Measurements from ENCODE around the gene HTATIP2.

HTATIP2 gene

DNA sequence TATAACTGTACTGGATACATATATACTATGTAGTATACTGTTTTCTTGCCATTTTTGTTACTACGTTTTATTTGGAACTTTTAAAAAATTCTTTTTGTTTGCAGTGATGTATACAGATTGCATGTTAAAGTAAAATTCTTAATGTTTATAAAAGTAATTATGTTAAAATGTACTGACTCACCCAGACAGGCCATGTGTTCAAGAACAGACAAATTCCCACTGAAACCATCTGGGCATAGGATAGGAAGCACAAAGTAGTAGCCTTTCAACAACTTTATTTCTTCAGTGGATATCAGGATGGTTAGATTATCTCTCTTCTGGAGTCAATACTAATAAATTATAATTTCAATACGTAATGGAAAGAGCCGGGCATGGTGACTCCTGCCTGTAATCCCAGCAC lies 43.8 kb downstream of the HTATIP2 start:
- no peak for DNase-seq (ENCODE audit: low read depth)
- TF ChIP-seq, protein P1, sequence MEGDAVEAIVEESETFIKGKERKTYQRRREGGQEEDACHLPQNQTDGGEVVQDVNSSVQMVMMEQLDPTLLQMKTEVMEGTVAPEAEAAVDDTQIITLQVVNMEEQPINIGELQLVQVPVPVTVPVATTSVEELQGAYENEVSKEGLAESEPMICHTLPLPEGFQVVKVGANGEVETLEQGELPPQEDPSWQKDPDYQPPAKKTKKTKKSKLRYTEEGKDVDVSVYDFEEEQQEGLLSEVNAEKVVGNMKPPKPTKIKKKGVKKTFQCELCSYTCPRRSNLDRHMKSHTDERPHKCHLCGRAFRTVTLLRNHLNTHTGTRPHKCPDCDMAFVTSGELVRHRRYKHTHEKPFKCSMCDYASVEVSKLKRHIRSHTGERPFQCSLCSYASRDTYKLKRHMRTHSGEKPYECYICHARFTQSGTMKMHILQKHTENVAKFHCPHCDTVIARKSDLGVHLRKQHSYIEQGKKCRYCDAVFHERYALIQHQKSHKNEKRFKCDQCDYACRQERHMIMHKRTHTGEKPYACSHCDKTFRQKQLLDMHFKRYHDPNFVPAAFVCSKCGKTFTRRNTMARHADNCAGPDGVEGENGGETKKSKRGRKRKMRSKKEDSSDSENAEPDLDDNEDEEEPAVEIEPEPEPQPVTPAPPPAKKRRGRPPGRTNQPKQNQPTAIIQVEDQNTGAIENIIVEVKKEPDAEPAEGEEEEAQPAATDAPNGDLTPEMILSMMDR (conservative IDR thresholded peaks at IDR 0.05; ENCODE audit: low read length) = no peak
- H3K4me3 ChIP-seq (ENCODE audit: low read length) = no peak overlapping the region

DNA sequence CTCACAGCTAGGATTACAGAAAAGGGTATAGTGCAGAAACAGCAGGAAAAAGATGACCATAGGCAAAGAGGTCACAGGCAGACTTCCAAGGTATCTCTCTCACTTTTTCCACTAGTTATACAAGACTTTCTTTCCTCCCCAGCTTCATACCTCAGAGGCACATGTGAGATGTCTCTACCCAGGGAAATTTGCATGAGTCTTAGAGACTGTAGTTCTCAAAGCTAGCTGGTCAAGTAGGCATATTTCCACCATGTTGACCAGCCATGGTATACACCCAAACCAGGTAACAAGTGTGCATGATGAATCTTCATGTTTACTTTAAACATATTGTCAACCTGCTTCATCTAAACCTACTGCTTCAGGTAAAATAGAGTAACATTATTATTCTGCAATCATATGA lies 51.9 kb downstream of the HTATIP2 start:
- no peak overlapping the region for H3K4me3 ChIP-seq (ENCODE audit: low read length)
- TF ChIP-seq, protein P1 (conservative IDR thresholded peaks at IDR 0.05; ENCODE audit: low read length) = no peak
- DNase-seq (ENCODE audit: low read depth) = no peak

- TF ChIP-seq, protein P1 (conservative IDR thresholded peaks at IDR 0.05; ENCODE audit: low read length) = no peak
Measured at GRCh38 chr11:20417771-20418170, 54.3 kb downstream of the HTATIP2 start.

GRCh38 chr11:20421946-20422345 lies 58.4 kb downstream of the HTATIP2 start:
- no peak for DNase-seq (ENCODE audit: low read depth)
- H3K4me3 ChIP-seq (ENCODE audit: low read length) = no peak overlapping the region
- TF ChIP-seq, protein P1 (conservative IDR thresholded peaks at IDR 0.05; ENCODE audit: low read length) = no peak

More at GRCh38 chr11:20417771-20418170, 54.3 kb downstream of the HTATIP2 start:
- no peak for DNase-seq (ENCODE audit: low read depth)
- no peak overlapping the region for H3K4me3 ChIP-seq (ENCODE audit: low read length)

GRCh38 chr11:20429216-20429615 lies 65.7 kb downstream of the HTATIP2 start:
- DNase-seq (ENCODE audit: low read depth) = no peak
- TF ChIP-seq, protein P1 (conservative IDR thresholded peaks at IDR 0.05; ENCODE audit: low read length) = no peak
- no peak overlapping the region for H3K4me3 ChIP-seq (ENCODE audit: low read length)
